ENCODE data around the gene KRTAP1-5.
"Not testable (repeated sequence)": the region's sequence is repeated elsewhere in the genome, so short reads cannot be mapped to it uniquely, and the experiment has no call there.

The KRTAP1-5 gene

GRCh38 chr17:41026715-41027471, at the start of gene KRTAP1-5:
KRTAP1-5 (minus strand) TSS chr17:41027208; CDS start chr17:41027155, 53 bp downstream.
- DNase-seq (ENCODE audit: low spot score) = no peak

DNA sequence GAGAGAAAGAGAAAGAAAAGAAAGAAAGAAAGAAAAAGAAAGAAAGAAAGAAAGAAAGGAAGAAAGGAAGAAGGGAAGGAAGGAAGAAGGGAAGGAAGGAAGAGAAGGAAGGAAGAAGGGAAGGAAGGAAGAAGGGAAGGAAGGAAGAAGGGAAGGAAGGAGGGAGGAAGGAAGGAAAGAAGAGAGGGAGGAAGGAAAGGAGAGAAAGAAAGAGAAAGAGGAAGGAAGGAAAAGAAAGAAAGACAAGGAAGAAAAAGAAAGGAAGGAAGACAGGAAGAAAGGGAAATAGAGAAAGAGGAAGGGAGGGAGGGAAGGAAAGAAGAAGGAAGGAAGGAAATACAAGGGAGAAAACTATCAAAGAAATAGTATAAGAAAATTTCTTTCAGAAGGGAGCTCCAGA, 49.8 kb upstream of the KRTAP1-5 start:
- no peak for DNase-seq (ENCODE audit: low spot score)

DNA sequence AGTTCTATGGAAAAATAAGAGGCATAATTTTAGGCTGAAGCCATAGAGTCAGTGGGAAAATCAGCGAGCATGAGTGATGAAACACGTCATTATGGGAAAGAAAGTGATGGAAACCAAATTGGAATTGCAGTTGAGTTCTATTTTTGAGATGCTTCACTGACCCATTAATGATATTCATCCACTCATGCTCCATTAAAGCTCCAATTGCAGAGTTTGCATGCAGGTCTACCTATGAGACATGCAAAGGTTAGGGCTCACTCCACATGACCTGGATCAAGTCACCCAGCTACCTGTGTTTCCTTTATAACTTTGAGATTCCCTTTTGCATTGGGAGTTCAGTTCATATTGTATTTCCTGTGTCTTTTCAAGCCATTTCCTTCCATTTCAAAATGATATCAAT, 46.7 kb upstream of the KRTAP1-5 start:
- no peak for DNase-seq (ENCODE audit: low spot score)

- no peak for DNase-seq (ENCODE audit: low spot score)
These were observed 44.8 kb upstream of the KRTAP1-5 start for GRCh38 chr17:41071606-41072360.

- no peak for DNase-seq (ENCODE audit: low spot score)
These were observed 42.0 kb upstream of the KRTAP1-5 start for GRCh38 chr17:41069031-41069430.

DNA sequence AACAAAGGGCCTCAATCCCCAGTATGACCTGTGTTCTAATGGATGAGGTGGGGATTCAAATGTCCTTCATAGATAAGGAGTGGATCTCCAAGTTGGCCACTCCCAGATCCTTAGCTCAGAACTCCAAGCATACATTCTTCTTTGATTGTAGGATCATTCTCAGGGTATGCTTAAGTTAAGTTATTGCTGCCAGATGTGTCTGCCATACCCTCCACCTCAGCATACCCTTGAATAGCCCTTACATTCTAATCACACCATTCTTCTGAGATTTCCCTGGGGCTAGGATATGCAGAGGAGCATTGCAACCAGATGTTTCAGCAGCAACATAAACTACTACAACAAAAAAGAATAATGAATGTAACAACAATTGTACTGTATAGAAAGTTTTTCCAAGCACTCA, 40.3 kb upstream of the KRTAP1-5 start:
- no peak for DNase-seq (ENCODE audit: low spot score)

DNA sequence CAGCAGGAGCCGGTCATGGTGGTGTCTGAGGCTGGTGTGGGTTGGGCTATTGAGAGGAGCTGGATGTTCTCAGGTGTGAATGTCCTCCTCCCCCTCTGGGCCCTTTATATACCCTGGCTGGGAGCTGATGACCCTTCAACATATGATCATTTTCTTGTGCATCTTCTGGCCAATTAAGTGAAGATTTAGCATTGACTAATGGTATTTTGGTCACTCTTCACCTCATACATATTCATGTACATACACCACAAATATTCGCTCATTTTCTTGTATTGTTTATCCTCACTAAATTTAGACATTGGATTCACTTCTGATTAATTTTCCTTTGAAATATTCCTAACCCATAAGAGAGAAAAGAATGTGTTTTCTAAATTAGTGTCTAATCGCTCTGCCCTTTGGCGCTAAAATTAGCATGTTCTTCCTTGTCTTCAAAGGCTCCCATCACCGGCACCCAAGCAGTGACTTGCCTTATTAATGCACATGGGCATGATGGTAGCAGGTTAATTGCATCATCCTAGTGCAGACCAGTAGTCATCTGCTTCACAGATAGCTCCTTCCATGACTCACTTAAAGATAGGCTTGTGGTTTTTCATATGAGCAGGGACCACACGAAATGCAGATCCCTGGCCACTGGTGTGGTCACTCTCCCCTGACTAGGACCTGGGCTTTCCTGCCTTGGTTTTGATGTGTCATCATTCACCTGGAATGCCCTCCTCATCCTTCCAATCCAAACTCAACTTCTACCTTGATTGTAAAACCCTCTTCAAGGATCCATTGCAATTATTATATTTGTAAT, 39.0 kb upstream of the KRTAP1-5 start, which contains the start of gene KRTAP2-4:
Gene KRTAP2-4, minus strand, starts transcription at position 51 of the 796 bp plus-strand sequence. Its CDS starts 34 bp downstream, at position 17.
- no peak for DNase-seq (ENCODE audit: low spot score)

GRCh38 chr17:41065016-41065689, 38.1 kb upstream of the KRTAP1-5 start:
- DNase-seq (ENCODE audit: low spot score) = not testable (repeated sequence)

DNA sequence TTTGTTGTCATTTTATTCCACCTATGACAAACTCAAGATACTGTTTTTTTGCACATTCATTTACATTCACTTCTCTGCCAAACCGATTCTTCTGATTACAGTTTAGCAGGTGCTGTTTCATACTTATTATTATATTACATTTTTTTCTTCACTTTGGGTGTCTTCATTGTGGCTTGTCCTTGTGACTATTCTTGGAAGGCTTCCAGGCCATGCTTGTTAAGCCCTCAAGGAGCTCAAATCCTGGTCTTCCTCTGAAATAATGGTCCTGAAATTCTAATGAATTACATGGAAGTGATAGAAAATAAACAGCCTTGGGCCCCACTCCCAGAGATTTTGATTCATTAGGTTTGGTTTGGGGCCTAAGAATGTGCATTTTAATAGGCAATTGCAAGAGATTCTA, 37.3 kb upstream of the KRTAP1-5 start:
- DNase-seq (ENCODE audit: low spot score) = no peak

GRCh38 chr17:41063449-41063848, 36.4 kb upstream of the KRTAP1-5 start:
- no peak for DNase-seq (ENCODE audit: low spot score)

DNA sequence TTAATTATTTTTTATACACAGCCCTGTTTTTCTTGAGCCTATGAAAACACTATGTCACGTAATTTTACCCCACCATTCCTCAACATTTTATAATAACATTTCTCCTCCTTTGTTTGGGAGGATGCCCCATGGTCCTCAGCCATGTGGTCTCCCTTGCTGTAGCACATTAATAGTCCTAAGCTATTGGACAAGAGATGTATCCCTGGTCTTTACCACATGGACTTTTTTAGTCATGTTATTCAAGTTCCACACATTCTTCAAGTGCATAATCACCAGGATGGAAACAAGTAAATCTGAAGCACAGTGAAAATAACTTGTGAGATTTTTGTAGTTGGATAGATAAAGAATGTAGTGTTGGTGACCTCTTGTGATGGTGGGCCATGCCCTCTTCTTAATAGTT, 35.0 kb upstream of the KRTAP1-5 start:
- DNase-seq (ENCODE audit: low spot score) = no peak

DNA sequence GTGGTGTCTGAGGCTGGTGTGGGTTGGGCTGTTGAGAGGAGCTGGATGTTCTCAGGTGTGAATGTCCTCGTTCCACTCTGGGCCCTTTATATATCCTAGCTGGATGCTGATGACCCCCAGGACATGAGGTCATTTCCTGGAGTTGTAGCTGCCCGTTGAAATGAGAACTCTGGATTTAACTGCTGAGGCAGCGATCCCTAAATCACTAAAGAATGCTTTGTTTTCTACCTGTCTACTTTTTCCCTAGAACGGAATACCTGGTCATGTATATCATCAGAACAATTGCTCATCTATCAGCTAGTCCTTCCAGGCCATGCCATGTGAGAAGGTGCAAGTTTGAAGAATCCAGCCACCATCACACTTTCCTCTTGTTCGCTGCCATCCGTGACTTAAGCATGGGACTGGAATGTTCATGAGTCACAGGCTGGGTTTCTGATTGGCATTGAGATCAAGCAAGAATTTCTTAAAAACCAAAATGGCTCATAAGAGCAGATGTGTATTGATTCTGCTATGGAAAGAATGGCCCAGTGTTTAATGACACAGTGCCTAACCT, 33.1 kb upstream of the KRTAP1-5 start, which contains the start of gene KRTAP2-3:
Gene KRTAP2-3, minus strand, starts transcription at position 63 of the 553 bp plus-strand sequence. CDS start 64 bp downstream, outside the sequence.
- DNase-seq (ENCODE audit: low spot score) = no peak

DNA sequence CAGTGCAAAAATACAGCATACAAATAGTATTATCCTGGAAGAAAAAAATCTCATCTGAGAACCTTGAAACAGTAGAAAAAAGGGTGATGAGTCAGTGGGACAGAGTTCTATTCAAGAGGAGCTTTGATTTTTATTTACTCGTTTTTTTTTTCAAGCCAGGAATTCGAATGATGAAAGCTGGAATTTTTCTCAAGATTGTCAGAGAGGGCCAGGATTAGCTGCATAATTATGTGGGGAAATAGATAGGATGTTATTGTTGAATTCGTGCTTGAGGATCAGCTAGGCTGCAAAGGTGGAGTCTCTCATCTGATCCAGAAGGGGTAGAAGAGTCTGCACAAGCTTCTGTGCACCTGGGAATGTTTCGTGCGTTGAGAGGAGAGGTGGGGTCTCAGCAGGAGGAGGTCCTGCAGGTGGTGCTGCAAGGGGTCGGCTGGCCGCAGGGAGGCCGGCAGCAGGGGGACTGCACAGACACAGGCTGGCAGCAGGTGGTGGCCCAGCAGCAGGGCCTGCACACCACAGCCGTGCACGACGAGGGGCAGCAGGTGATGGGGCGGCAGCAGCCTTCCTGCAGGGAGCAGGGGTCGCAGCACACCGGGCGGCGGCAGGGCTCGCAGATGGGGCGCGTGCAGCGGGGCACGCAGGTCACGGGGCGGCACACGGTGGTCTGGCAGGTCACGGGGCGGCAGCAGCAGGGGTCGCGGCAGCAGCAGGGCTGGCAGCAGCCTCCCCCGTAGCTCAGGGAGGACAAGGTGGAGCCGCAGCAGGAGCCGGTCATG, 32.5 kb upstream of the KRTAP1-5 start:
- not testable (repeated sequence) for DNase-seq (ENCODE audit: low spot score)

DNA sequence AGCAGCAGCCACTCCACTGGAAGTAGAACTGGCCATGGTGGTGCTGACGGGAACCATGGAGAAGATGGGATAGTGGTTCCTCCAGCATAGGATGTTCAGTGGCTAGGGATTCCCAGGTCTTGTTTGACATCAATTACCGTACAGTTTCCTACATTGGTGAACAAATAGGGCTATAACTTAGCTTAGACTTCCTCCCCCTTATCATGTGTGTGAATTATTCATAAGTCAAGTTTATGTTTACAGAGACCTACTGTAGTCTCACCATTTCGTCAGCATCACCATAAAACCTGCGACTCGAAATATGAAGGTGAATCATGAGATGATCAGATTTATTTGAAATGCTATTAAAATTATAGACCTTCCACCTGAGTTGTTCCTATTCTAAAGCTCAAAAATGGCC, 31.7 kb upstream of the KRTAP1-5 start:
- DNase-seq (ENCODE audit: low spot score) = no peak

DNA sequence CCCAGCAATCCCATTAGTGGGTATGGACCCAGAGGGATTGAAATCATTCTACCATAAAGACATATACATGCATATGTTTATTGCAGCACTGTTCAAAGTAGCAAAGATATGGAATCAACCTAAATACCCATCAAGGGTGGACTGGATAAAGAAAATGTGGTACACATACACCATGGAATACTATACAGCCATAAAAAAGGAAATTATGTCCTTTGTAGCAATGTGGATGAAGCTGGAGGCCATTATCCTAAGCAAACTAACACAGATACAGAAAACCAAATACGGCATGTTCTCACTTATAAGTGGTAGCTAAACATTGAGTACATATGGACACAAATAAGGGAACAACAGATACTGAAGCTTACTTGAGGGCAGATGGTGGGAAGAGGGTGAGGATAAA, 30.5 kb upstream of the KRTAP1-5 start:
- no peak for DNase-seq (ENCODE audit: low spot score)

- not testable (repeated sequence) for DNase-seq (ENCODE audit: low spot score)
These were observed 28.1 kb upstream of the KRTAP1-5 start, which contains the start of gene KRTAP2-2 for GRCh38 chr17:41055130-41055529. KRTAP2-2 (minus strand) TSS chr17:41055230; CDS start chr17:41055211, 19 bp downstream.

DNA sequence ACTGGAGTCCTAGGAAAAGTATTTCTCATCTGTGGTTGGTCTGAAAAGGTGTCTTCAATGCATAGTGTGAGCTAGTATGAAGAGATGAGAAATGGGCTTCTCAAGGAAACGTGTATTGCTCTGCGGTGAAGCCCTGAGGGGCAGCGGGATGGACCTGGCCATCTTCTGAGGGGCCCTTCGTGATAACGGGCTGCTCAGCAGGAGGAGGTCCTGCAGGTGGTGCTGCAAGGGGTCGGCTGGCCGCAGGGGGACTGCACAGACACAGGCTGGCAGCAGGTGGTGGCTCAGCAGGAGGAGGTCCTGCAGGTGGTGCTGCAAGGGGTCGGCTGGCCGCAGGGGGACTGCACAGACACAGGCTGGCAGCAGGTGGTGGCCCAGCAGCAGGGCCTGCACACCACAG, 27.5 kb upstream of the KRTAP1-5 start:
- DNase-seq (ENCODE audit: low spot score) = not testable (repeated sequence)

DNA sequence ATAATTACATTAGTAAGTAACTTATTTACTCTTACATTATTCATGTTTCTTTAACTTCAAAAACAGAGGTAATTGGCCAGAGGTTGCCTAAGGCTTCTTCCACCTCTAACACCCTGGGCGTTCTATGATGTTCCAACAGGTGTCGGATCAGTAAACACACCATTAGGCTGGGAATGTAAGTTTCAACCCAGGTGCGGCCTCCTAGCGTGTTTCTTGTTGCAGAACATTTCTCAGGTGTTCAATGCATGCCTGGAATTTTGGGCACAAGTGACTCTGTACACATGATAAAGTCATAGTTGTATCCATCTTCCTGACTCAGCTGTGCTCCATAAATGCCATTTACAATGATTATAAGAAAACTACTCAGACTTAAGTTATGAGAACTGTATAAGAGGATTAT, 27.0 kb upstream of the KRTAP1-5 start:
- DNase-seq (ENCODE audit: low spot score) = no peak

DNA sequence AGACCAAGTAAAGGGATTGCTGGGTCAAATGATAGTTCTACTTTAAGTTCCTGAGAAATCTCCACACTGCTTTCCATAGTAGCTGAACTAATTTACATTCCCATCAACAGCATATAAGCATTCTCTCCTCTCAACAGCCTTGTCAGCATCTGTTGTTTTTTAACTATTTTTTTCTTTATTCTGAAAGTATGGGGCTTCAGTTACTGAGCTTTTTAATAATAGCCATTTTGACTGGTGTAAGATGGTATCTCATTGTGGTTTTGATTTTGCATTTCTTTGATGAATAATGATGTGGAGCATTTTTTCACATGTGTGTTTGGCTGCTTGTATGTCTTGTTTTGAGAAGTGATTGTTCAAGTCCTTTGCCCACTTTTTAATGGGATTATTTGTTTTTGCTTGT, 25.6 kb upstream of the KRTAP1-5 start:
- DNase-seq (ENCODE audit: low spot score) = no peak

DNA sequence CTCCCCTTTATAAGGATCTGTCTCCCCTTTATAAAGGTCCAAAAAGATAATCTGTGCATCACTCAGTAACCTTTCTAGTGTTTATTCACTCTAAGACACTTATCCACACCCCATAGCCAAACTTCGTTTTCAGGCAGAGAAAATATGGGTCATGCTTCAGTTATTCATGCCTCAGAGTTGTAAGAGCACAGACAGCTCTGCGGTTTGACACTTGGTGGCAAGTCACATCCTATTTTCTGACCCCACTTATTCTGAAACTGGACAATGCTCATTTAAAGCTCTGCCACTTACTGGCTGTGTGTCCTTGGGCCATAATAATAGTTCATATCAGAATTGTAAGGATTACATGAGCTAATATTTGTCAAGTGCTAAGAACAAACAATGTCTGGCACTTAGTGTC, 22.1 kb upstream of the KRTAP1-5 start:
- DNase-seq (ENCODE audit: low spot score) = no peak

GRCh38 chr17:41048441-41048840, 21.4 kb upstream of the KRTAP1-5 start:
- no peak for DNase-seq (ENCODE audit: low spot score)

Data from D341Med (cell line).